Stimulated activated CD8-positive, alpha-beta memory T cell treated with anti-CD3 and anti-CD28 coated beads, Interleukin-12 subunit alpha, Interleukin-12 subunit beta, amount 100 ng/mL, for 24 hours (primary cell): ENCODE results near the gene POLE.

Experiments used
- DNase-seq: peaks from one replicate; pipeline ENCODE4 v3.0.0-alpha.2; 2020; ENCODE audit errors: extremely low read depth

POLE gene

GRCh38 chr12:132579744-132580143 lies 107.4 kb downstream of the POLE start:
- DNase-seq = no peak

GRCh38 chr12:132578826-132579225 lies 108.3 kb downstream of the POLE start:
- DNase-seq = no peak

- no peak for DNase-seq
These were observed 109.0 kb downstream of the POLE start for GRCh38 chr12:132578118-132578517.

- DNase-seq = no peak
These were observed 109.8 kb downstream of the POLE start for GRCh38 chr12:132577191-132577920.

- no peak for DNase-seq
These were observed 110.4 kb downstream of the POLE start for GRCh38 chr12:132576701-132577100.

- no peak for DNase-seq
These were observed 111.5 kb downstream of the POLE start for GRCh38 chr12:132575661-132576060.

- no peak for DNase-seq
These were observed 112.7 kb downstream of the POLE start for GRCh38 chr12:132574271-132574996.
